Endothelial cell of umbilical vein (primary cell): ENCODE measurements around the gene FUT2. TPM values are rescaled to one million over a fixed set of nuclear protein-coding genes. Genes with fewer than 3 reads are reported as not detected.

Experiments
- BruUV-seq: library from RNA; stranded (reverse); fragments of 400-500 nt; replicated peaks from 2 replicates; lab custom pipeline; 2021; lab: Mats Ljungman, UMichigan
- CTCF ChIA-PET: fragments of 300-600, 350-600 bp; sonication (Branson Sonifier 250); formaldehyde crosslinking; loops from one replicate; lab custom pipeline; 2021; ENCODE audit warnings: antibody characterized with exemption, inconsistent platforms; lab: Charles Lee
- POLR2A ChIA-PET: fragments of 300-600, 350-600 bp; sonication (Branson Sonifier 250); formaldehyde crosslinking; loops from one replicate; lab custom pipeline; 2021; ENCODE audit warnings: antibody characterized with exemption, inconsistent platforms; lab: Charles Lee
- DNase-seq: peaks from one replicate; pipeline ENCODE4 v3.0.0-alpha.2; 2011; ENCODE audit warnings: low read depth, low spot score
- FAIRE-seq: peaks from 2 replicates; lab custom pipeline; 2011; peaks lifted over from hg19 to GRCh38; lab: Jason Lieb, UNC
- H2AFZ ChIP-seq: 2 replicates; pipeline ENCODE4 v1.6.0; 2012; ENCODE audit warnings: low read depth, low read length, control low read depth, inconsistent platforms
- H3K27ac ChIP-seq: 2 replicates; pipeline ENCODE4 v1.5.1; 2011; ENCODE audit warnings: low read depth, mild to moderate bottlenecking, control low read depth, low read length, moderate library complexity; ENCODE audit not compliant: insufficient read depth
- H3K27me3 ChIP-seq, 2 experiments: 2 replicates each; pipeline versions ENCODE4 v1.6.0 to v1.6.1; 2011; ENCODE audit warnings: low read length in 2 of 2, mixed read lengths in 1 of 2; ENCODE audit not compliant: control insufficient read depth in 2 of 2, insufficient read depth in 2 of 2
- H3K36me3 ChIP-seq, 2 experiments: 2 replicates in 1 of 2; 3 replicates in 1 of 2; pipeline ENCODE4 v1.5.1; 2011; ENCODE audit warnings: low read length in 2 of 2, mild to moderate bottlenecking in 1 of 2, moderate library complexity in 1 of 2; ENCODE audit not compliant: control insufficient read depth in 2 of 2, insufficient read depth in 2 of 2; ENCODE audit errors: extremely low read depth in 1 of 2
- H3K4me1 ChIP-seq: 3 replicates; pipeline ENCODE4 v1.5.1; 2011; ENCODE audit warnings: mild to moderate bottlenecking, low read length; ENCODE audit not compliant: control insufficient read depth, insufficient read depth; ENCODE audit errors: extremely low read depth
- H3K4me2 ChIP-seq: 2 replicates; pipeline ENCODE4 v1.6.1; 2011; ENCODE audit warnings: low read length, control low read depth, mixed read lengths; ENCODE audit not compliant: insufficient read depth
- H3K4me3 ChIP-seq, 3 experiments: fragments of 200-600 bp in 1 of 3; sonication (generic), shearing (Covaris generic) in 1 of 3; replicated peaks in 1 of 3; 2 replicates each; pipeline ENCODE4 v1.5.1; 2011 to 2016; ENCODE audit warnings: control low read depth in 3 of 3, low read length in 3 of 3, mild to moderate bottlenecking in 2 of 3, inconsistent platforms in 1 of 3, low read depth in 1 of 3, moderate library complexity in 1 of 3; ENCODE audit not compliant: insufficient read depth in 1 of 3
- H3K79me2 ChIP-seq: 2 replicates; pipeline ENCODE4 v1.6.0; 2012; ENCODE audit warnings: low read length, inconsistent platforms; ENCODE audit not compliant: control insufficient read depth, insufficient read depth
- H3K9ac ChIP-seq: replicated peaks from 2 replicates; pipeline ENCODE3; 2011; ENCODE audit warnings: low read length, control low read depth; ENCODE audit not compliant: insufficient read depth; ENCODE audit errors: extremely low read depth
- H3K9me1 ChIP-seq: replicated peaks from 3 replicates; pipeline ENCODE4 v1.6.0; 2011; ENCODE audit warnings: mild to moderate bottlenecking, low read length; ENCODE audit not compliant: control insufficient read depth, insufficient read depth; ENCODE audit errors: extremely low read depth
- H3K9me3 ChIP-seq: replicated peaks from 2 replicates; pipeline ENCODE4 v1.5.1; 2012; ENCODE audit warnings: low read length, inconsistent platforms; ENCODE audit not compliant: control insufficient read depth, insufficient read depth
- H4K20me1 ChIP-seq: replicated peaks from 2 replicates; pipeline ENCODE3; 2011; ENCODE audit warnings: mild to moderate bottlenecking, low read length; ENCODE audit not compliant: control insufficient read depth, insufficient read depth; ENCODE audit errors: extremely low read depth
- FOS ChIP-seq: IDR thresholded peaks from 2 replicates; pipeline ENCODE4 v1.6.1; 2011; ENCODE audit warnings: mild to moderate bottlenecking, low read length, moderate library complexity, borderline replicate concordance; ENCODE audit not compliant: insufficient read depth
- JUN ChIP-seq: IDR thresholded peaks from 2 replicates; pipeline ENCODE4 v1.6.1; 2011; ENCODE audit warnings: borderline replicate concordance, low read depth; ENCODE audit not compliant: insufficient read length, insufficient read depth
- POLR2A ChIP-seq: IDR thresholded peaks from 2 replicates; pipeline ENCODE4 v1.6.1; 2012; ENCODE audit warnings: low read depth, mild to moderate bottlenecking, control low read depth, low read length
- POLR2AphosphoS5 ChIP-seq: IDR thresholded peaks from 2 replicates; pipeline ENCODE4 v1.6.1; 2012; ENCODE audit warnings: low read depth, mild to moderate bottlenecking, control low read depth, low read length, moderate library complexity; ENCODE audit not compliant: insufficient read depth
- dilution Hi-C: fragments of 300-500 bp; cut with MboI; formaldehyde crosslinking; loops from one replicate; pipeline ENCODE4 v1.15.0; 2019; ENCODE audit warnings: low sequenced_read_pairs; ENCODE audit not compliant: extremely low pct_ligation_motif_present
- intact Hi-C: fragments of 100-400 bp; cut with micrococcal nuclease; formaldehyde crosslinking; loops from one replicate; pipeline ENCODE4 v1.10.0; 2022
- polyA plus RNA-seq, 4 experiments: library from polyadenylated mRNA; depleted of rRNA in 3 of 4; stranded (reverse) in 3 of 4; unstranded in 1 of 4; fragments of >200 nt; gene quantifications; 2 replicates each; pipeline versions ENCODE4 v1.2.1 to v1.2.3, GENCODE V29; 2011 to 2012; ENCODE audit warnings: missing spikeins in 1 of 4
- total RNA-seq: library from RNA; stranded (reverse); gene quantifications from 2 replicates; pipeline ENCODE4 v1.2.3, GENCODE V29; 2021

Gene FUT2
- total and polyA plus RNA-seq, 2 donors (not counting 3 experiments of a cell fraction or from before 2014, with no cell fraction given) = not detected

DNA sequence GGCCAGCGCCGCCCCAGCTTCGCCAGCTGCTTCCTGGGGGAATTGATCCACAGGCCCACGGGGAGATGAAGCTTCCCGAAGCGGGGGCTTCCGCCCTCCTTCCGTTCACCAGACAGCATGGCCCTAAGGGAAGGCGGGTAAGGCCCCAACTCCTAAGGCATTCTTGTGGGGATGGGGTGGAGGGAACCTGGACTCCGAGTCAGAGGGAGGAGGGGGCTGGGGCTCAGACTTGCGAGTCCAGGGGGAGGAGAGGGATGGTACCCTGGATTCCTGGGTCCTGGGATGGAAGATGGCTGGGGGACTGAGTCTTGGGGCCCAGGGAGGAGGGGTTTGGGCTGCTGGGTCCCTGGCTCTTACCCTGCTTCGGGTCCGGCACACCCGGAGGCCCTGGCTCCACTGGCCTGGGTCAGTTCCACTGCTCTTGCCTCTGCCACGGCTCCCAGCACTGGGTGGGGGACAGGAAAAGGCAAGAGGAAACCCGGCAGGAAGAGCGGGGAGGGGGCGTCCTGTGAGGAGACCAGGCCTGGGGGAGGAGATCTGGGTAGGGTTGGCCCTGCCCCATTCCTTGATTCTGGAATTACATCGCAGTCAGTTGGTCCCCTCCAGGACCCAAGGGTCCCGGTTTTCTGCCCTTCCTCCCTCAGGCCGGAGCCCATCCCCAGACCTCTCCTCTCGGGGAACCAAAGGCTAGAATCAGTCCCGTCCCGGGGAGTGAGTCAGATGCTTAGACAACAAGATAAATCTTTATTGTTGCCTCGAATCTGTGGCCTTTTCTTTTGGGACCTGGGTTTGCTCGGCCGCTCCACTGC lies 44.6 kb downstream of the FUT2 start, which contains the start of gene RASIP1:
Gene RASIP1, minus strand, starts transcription at position 447 of the 809 bp plus-strand sequence. Its CDS starts 328 bp downstream, at position 119.
- H3K9me1 ChIP-seq = no peaks in the 10 kb centered on the region
- H3K79me2 ChIP-seq = peaks cover 38% of the 10 kb centered on the region
- peak; percentile 66 for DNase-seq
- H3K27me3 ChIP-seq = no peaks in the 10 kb centered on the region
- no peaks in the 10 kb centered on the region for H3K9me3 ChIP-seq
- H3K36me3 ChIP-seq = peaks cover 0 to under 1% of the 10 kb centered on the region in 2 experiments
- H3K9ac ChIP-seq = peak within 1 kb of the TSS; percentile 27
- TF ChIP-seq POLR2A (peak; percentile 97), JUN (no peak), POLR2AphosphoS5 (peak; percentile 96), FOS (peak; percentile 26)
- peak within 1 kb of the TSS; percentile 53 to 80 (median 77) for H3K4me3 ChIP-seq
- BruUV-seq = TSS peak; percentile 73
- peak within 1 kb of the TSS; percentile 50 for H3K27ac ChIP-seq
- intact Hi-C loops = loop anchor here (1.0 to 2.0 kb wide), 3 partner anchors 26 to 72 kb away; no protein-coding TSS in a partner anchor
- H4K20me1 ChIP-seq = peaks cover 6% of the 10 kb centered on the region
- peak within 1 kb of the TSS; percentile 35 for H2AFZ ChIP-seq
- H3K4me1 ChIP-seq = peaks cover 24% of the 10 kb centered on the region
- ChIA-PET POLR2A (no interaction called here), CTCF (interaction anchor here (0.9 to 3.5 kb wide), 7 partner anchors 15 to 230 kb away, joined by 3 to 54 read pairs (median 10); no protein-coding TSS in a partner anchor)
- peak; percentile 96 for FAIRE-seq
- dilution Hi-C loops = no loop called here
- H3K4me2 ChIP-seq = peak within 1 kb of the TSS; percentile 66
